ENCODE measurements around the gene DVL3.

GRCh38 chr3:184142199-184142598 lies 13.0 kb upstream of the DVL3 start:
- TF ChIP-seq, protein P1, sequence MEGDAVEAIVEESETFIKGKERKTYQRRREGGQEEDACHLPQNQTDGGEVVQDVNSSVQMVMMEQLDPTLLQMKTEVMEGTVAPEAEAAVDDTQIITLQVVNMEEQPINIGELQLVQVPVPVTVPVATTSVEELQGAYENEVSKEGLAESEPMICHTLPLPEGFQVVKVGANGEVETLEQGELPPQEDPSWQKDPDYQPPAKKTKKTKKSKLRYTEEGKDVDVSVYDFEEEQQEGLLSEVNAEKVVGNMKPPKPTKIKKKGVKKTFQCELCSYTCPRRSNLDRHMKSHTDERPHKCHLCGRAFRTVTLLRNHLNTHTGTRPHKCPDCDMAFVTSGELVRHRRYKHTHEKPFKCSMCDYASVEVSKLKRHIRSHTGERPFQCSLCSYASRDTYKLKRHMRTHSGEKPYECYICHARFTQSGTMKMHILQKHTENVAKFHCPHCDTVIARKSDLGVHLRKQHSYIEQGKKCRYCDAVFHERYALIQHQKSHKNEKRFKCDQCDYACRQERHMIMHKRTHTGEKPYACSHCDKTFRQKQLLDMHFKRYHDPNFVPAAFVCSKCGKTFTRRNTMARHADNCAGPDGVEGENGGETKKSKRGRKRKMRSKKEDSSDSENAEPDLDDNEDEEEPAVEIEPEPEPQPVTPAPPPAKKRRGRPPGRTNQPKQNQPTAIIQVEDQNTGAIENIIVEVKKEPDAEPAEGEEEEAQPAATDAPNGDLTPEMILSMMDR (IDR thresholded peaks at IDR 0.05; ENCODE audit: poor library complexity), result no peak
- TF ChIP-seq EZH2 (IDR thresholded peaks at IDR 0.05; ENCODE audit: borderline replicate concordance) (no peak), EZH2phosphoT487 (IDR thresholded peaks at IDR 0.05; ENCODE audit: low read depth, severe bottlenecking, unreplicated experiment) (no peak)

Measured in hepatocyte (in vitro differentiated cells).